HepG2 (cell line): Measurements from ENCODE around the gene PDE8B. TPM values are rescaled to one million over a fixed set of nuclear protein-coding genes. Genes with fewer than 3 reads are reported as not detected.
A peak's percentile ranks its signal among the peaks of the same experiment; 100 is the strongest.

Experiments
- ATF7 ChIP-seq, 2 experiments: fragments of 450-650 bp in 1 of 2; sonication (generic) in 1 of 2; formaldehyde crosslinking in 1 of 2; IDR thresholded peaks; 2 replicates each; pipeline versions ENCODE4 v1.4.0 to v1.6.1; 2016 to 2020; ENCODE audit warnings: antibody characterized with exemption in 1 of 2, mild to moderate bottlenecking in 1 of 2, missing genetic modification reagents in 1 of 2
- FOXA1 ChIP-seq, 2 experiments: fragments of 450-650 bp in 1 of 2; sonication (generic) in 1 of 2; formaldehyde crosslinking in 1 of 2; IDR thresholded peaks; 2 replicates each; pipeline versions ENCODE4 v1.4.0 to v1.6.1; 2016 to 2020; ENCODE audit warnings: missing genetic modification reagents in 1 of 2
- SKI ChIP-seq: fragments of 450-650 bp; IDR thresholded peaks from one replicate; pipeline ENCODE4 v1.6.1; 2018; ENCODE audit warnings: mild to moderate bottlenecking; ENCODE audit not compliant: partially characterized antibody
- SOX5 ChIP-seq: IDR thresholded peaks from 2 replicates; pipeline ENCODE4 v1.6.1; 2016; ENCODE audit warnings: borderline replicate concordance
- SOX6 ChIP-seq, 2 experiments: fragments of 450-650 bp in 1 of 2; sonication (generic) in 1 of 2; formaldehyde crosslinking in 1 of 2; IDR thresholded peaks; 2 replicates each; pipeline versions ENCODE4 v1.4.0 to v1.6.1; 2017 to 2020; ENCODE audit warnings: antibody characterized with exemption in 1 of 2, mild to moderate bottlenecking in 1 of 2, missing genetic modification reagents in 1 of 2
- ZNF616 ChIP-seq: sonication (generic); formaldehyde crosslinking; IDR thresholded peaks from 2 replicates; pipeline ENCODE4 v1.5.0; 2020; ENCODE audit warnings: low read depth, mild to moderate bottlenecking, missing genetic modification reagents
- ZNF660 ChIP-seq: sonication (generic); formaldehyde crosslinking; IDR thresholded peaks from 2 replicates; pipeline ENCODE4 v1.5.1; 2020; ENCODE audit warnings: mild to moderate bottlenecking, low read depth, missing genetic modification reagents, borderline replicate concordance
- polyA plus RNA-seq, 8 experiments: library from polyadenylated mRNA; depleted of rRNA in 3 of 8; stranded (reverse) in 7 of 8; unstranded in 1 of 8; fragments of >200 nt; fragmentation: Illumina TruSeq in 4 of 8; extraction: Trizol in 4 of 8; gene quantifications; 2 replicates each; pipeline versions ENCODE4 v1.2.1 to v1.2.3, GENCODE V29; 2011 to 2016; ENCODE audit warnings: low read depth in 4 of 8, missing spikeins in 1 of 8, mixed read lengths in 1 of 8; ENCODE audit not compliant: insufficient read depth in 1 of 8
- total RNA-seq, 5 experiments: library from RNA; depleted of rRNA; stranded (reverse); fragments of >200 nt; fragmentation: Illumina TruSeq; extraction: Trizol; gene quantifications; 2 replicates each; pipeline ENCODE4 v1.2.3, GENCODE V29; 2016; ENCODE audit warnings: low read depth in 1 of 5
- TF ChIP-seq, protein P1 (sequence below): IDR thresholded peaks from 2 replicates; pipeline ENCODE4 v1.4.0; 2020; ENCODE audit warnings: mild to moderate bottlenecking, missing genetic modification reagents
- TF ChIP-seq, protein P2 (sequence below): sonication (generic); formaldehyde crosslinking; IDR thresholded peaks from 2 replicates; pipeline ENCODE4 v1.4.0; 2020; ENCODE audit warnings: missing genetic modification reagents
- TF ChIP-seq, protein P3 (sequence below): sonication (generic); formaldehyde crosslinking; IDR thresholded peaks from 2 replicates; pipeline ENCODE4 v1.5.1; 2020; ENCODE audit warnings: mild to moderate bottlenecking, missing genetic modification reagents, borderline replicate concordance
- TF ChIP-seq, protein P4 (sequence below): sonication (generic); formaldehyde crosslinking; IDR thresholded peaks from 2 replicates; pipeline ENCODE4 v1.4.0; 2020; ENCODE audit warnings: missing genetic modification reagents

PDE8B gene
- total and polyA plus RNA-seq, 2 of the 13 experiments (the other 11 are each of a cell fraction or from before 2014, with no cell fraction given): 0.07 TPM; not detected in 1

DNA sequence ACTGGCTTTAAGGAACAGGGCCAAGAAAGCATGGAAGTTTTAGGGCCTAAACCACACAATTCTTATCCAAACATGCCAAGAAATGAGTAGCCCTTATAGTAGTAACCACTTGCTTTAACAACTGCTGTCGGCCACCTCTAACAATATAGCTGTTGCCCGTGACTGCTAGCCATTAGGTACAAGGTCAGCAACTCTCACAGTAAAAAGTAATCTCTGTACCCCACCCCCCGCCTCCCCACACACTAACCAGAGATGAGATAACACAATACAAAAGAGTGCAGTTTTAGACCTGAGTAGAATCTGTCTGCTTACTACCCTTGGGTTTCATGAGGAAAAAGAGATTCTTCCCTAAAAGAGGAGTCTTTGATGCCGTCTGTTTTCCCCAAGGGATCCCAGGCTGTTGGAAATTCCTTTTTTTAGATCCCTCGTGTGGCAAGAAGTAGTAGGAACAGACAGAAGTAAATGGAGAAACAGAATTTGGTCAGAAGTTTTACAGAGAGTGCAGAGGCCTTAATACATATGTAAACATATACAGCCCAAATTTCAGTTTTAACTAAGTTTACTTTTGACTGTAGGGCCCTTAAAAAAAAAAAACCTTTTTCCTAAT is 187.3 kb downstream of the PDE8B start (continued):
- TF ChIP-seq, protein P1, sequence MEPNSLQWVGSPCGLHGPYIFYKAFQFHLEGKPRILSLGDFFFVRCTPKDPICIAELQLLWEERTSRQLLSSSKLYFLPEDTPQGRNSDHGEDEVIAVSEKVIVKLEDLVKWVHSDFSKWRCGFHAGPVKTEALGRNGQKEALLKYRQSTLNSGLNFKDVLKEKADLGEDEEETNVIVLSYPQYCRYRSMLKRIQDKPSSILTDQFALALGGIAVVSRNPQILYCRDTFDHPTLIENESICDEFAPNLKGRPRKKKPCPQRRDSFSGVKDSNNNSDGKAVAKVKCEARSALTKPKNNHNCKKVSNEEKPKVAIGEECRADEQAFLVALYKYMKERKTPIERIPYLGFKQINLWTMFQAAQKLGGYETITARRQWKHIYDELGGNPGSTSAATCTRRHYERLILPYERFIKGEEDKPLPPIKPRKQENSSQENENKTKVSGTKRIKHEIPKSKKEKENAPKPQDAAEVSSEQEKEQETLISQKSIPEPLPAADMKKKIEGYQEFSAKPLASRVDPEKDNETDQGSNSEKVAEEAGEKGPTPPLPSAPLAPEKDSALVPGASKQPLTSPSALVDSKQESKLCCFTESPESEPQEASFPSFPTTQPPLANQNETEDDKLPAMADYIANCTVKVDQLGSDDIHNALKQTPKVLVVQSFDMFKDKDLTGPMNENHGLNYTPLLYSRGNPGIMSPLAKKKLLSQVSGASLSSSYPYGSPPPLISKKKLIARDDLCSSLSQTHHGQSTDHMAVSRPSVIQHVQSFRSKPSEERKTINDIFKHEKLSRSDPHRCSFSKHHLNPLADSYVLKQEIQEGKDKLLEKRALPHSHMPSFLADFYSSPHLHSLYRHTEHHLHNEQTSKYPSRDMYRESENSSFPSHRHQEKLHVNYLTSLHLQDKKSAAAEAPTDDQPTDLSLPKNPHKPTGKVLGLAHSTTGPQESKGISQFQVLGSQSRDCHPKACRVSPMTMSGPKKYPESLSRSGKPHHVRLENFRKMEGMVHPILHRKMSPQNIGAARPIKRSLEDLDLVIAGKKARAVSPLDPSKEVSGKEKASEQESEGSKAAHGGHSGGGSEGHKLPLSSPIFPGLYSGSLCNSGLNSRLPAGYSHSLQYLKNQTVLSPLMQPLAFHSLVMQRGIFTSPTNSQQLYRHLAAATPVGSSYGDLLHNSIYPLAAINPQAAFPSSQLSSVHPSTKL (CRISPR knock-in tag): 0 out of 2 replicates have a peak, but pooled peaks have one; percentile 32
- TF ChIP-seq ZNF616 (CRISPR knock-in tag) (no peak), ZNF660 (no peak), SOX6 (IDR thresholded peaks at IDR 0.05) (no peak), SOX6 (CRISPR knock-in tag; IDR thresholded peaks at IDR 0.05) (peak; percentile 77), FOXA1 (IDR thresholded peaks at IDR 0.05) (no peak), FOXA1 (CRISPR knock-in tag; IDR thresholded peaks at IDR 0.05) (no peak), ATF7 (IDR thresholded peaks at IDR 0.05) (no peak), ATF7 (CRISPR knock-in tag; IDR thresholded peaks at IDR 0.05) (no peak), SOX5 (CRISPR knock-in tag) (peak; percentile 54), SKI (peak; percentile 13)
- TF ChIP-seq, protein P2, sequence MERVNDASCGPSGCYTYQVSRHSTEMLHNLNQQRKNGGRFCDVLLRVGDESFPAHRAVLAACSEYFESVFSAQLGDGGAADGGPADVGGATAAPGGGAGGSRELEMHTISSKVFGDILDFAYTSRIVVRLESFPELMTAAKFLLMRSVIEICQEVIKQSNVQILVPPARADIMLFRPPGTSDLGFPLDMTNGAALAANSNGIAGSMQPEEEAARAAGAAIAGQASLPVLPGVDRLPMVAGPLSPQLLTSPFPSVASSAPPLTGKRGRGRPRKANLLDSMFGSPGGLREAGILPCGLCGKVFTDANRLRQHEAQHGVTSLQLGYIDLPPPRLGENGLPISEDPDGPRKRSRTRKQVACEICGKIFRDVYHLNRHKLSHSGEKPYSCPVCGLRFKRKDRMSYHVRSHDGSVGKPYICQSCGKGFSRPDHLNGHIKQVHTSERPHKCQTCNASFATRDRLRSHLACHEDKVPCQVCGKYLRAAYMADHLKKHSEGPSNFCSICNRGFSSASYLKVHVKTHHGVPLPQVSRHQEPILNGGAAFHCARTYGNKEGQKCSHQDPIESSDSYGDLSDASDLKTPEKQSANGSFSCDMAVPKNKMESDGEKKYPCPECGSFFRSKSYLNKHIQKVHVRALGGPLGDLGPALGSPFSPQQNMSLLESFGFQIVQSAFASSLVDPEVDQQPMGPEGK: peak; percentile 43; the same call in 1 of the 2 replicates
- TF ChIP-seq, protein P3, sequence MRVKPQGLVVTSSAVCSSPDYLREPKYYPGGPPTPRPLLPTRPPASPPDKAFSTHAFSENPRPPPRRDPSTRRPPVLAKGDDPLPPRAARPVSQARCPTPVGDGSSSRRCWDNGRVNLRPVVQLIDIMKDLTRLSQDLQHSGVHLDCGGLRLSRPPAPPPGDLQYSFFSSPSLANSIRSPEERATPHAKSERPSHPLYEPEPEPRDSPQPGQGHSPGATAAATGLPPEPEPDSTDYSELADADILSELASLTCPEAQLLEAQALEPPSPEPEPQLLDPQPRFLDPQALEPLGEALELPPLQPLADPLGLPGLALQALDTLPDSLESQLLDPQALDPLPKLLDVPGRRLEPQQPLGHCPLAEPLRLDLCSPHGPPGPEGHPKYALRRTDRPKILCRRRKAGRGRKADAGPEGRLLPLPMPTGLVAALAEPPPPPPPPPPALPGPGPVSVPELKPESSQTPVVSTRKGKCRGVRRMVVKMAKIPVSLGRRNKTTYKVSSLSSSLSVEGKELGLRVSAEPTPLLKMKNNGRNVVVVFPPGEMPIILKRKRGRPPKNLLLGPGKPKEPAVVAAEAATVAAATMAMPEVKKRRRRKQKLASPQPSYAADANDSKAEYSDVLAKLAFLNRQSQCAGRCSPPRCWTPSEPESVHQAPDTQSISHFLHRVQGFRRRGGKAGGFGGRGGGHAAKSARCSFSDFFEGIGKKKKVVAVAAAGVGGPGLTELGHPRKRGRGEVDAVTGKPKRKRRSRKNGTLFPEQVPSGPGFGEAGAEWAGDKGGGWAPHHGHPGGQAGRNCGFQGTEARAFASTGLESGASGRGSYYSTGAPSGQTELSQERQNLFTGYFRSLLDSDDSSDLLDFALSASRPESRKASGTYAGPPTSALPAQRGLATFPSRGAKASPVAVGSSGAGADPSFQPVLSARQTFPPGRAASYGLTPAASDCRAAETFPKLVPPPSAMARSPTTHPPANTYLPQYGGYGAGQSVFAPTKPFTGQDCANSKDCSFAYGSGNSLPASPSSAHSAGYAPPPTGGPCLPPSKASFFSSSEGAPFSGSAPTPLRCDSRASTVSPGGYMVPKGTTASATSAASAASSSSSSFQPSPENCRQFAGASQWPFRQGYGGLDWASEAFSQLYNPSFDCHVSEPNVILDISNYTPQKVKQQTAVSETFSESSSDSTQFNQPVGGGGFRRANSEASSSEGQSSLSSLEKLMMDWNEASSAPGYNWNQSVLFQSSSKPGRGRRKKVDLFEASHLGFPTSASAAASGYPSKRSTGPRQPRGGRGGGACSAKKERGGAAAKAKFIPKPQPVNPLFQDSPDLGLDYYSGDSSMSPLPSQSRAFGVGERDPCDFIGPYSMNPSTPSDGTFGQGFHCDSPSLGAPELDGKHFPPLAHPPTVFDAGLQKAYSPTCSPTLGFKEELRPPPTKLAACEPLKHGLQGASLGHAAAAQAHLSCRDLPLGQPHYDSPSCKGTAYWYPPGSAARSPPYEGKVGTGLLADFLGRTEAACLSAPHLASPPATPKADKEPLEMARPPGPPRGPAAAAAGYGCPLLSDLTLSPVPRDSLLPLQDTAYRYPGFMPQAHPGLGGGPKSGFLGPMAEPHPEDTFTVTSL (CRISPR knock-in tag): 0 out of 2 replicates have a peak, but pooled peaks have one; percentile 22
- TF ChIP-seq, protein P4, sequence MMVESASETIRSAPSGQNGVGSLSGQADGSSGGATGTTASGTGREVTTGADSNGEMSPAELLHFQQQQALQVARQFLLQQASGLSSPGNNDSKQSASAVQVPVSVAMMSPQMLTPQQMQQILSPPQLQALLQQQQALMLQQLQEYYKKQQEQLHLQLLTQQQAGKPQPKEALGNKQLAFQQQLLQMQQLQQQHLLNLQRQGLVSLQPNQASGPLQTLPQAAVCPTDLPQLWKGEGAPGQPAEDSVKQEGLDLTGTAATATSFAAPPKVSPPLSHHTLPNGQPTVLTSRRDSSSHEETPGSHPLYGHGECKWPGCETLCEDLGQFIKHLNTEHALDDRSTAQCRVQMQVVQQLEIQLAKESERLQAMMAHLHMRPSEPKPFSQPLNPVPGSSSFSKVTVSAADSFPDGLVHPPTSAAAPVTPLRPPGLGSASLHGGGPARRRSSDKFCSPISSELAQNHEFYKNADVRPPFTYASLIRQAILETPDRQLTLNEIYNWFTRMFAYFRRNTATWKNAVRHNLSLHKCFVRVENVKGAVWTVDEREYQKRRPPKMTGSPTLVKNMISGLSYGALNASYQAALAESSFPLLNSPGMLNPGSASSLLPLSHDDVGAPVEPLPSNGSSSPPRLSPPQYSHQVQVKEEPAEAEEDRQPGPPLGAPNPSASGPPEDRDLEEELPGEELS (CRISPR knock-in tag): peak; percentile 30; the same call in 1 of the 2 replicates
